Islet of Langerhans (tissue), 1 donor: ENCODE measurements around the gene MT1X.
"Not testable (repeated sequence)": the region's sequence is repeated elsewhere in the genome, so short reads cannot be mapped to it uniquely, and the experiment has no call there.

Experiments used
- FAIRE-seq: peaks from one replicate; lab custom pipeline; 2011; peaks lifted over from hg19 to GRCh38; lab: Jason Lieb, UNC

MT1X gene

GRCh38 chr16:56657555-56658326 lies 24.5 kb upstream of the MT1X start, which contains the start of gene MT1F:
Gene MT1F, plus strand, starts transcription at chr16:56657959. Its CDS starts 100 bp downstream, at chr16:56658059.
- no peak for FAIRE-seq

GRCh38 chr16:56658327-56658875 lies 23.9 kb upstream of the MT1X start:
- FAIRE-seq = no peak

- no peak for FAIRE-seq
Observed at GRCh38 chr16:56662357-56663354, 19.6 kb upstream of the MT1X start.

GRCh38 chr16:56664506-56664905 lies 17.8 kb upstream of the MT1X start:
- no peak for FAIRE-seq

- FAIRE-seq = not testable (repeated sequence)
Observed at GRCh38 chr16:56665286-56666261, 16.7 kb upstream of the MT1X start.

- no peak for FAIRE-seq
Observed at GRCh38 chr16:56667581-56668571, 14.4 kb upstream of the MT1X start, which contains the start of gene MT1G. Gene MT1G, minus strand, starts transcription at chr16:56668065. Its CDS starts 72 bp downstream, at chr16:56667993.

GRCh38 chr16:56669005-56669839 lies 13.0 kb upstream of the MT1X start, which contains the start of gene MT1H:
Gene MT1H, plus strand, starts transcription at chr16:56669814. Its CDS starts 71 bp downstream, at chr16:56669885.
- no peak for FAIRE-seq

- FAIRE-seq = no peak
Observed at GRCh38 chr16:56669840-56670619, 12.2 kb upstream of the MT1X start.

GRCh38 chr16:56670620-56670934 lies 11.7 kb upstream of the MT1X start:
- no peak for FAIRE-seq

GRCh38 chr16:56671691-56672090 lies 10.6 kb upstream of the MT1X start:
- not testable (repeated sequence) for FAIRE-seq

GRCh38 chr16:56672171-56672570 lies 10.1 kb upstream of the MT1X start:
- not testable (repeated sequence) for FAIRE-seq

GRCh38 chr16:56672761-56673536 lies 9.3 kb upstream of the MT1X start:
- no peak for FAIRE-seq

GRCh38 chr16:56673921-56674320 lies 8.3 kb upstream of the MT1X start:
- FAIRE-seq = no peak

- not testable (repeated sequence) for FAIRE-seq
Observed at GRCh38 chr16:56674570-56674969, 7.7 kb upstream of the MT1X start.

GRCh38 chr16:56675685-56676210 lies 6.5 kb upstream of the MT1X start:
- no peak for FAIRE-seq

GRCh38 chr16:56677474-56677873 lies 4.8 kb upstream of the MT1X start:
- no peak for FAIRE-seq

GRCh38 chr16:56679078-56679730 lies 3.1 kb upstream of the MT1X start:
- no peak for FAIRE-seq
